NK-92 (cell line): ENCODE measurements around the gene PRUNE1.

Experiments
- DNase-seq: peaks from one replicate; lab custom pipeline; 2025; ENCODE audit not compliant: unreplicated experiment; lab: John Stamatoyannopoulos, UW

PRUNE1 gene, protein sequence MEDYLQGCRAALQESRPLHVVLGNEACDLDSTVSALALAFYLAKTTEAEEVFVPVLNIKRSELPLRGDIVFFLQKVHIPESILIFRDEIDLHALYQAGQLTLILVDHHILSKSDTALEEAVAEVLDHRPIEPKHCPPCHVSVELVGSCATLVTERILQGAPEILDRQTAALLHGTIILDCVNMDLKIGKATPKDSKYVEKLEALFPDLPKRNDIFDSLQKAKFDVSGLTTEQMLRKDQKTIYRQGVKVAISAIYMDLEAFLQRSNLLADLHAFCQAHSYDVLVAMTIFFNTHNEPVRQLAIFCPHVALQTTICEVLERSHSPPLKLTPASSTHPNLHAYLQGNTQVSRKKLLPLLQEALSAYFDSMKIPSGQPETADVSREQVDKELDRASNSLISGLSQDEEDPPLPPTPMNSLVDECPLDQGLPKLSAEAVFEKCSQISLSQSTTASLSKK

GRCh38 chr1:151008244-151009205 lies at the start of gene PRUNE1:
TSS of gene PRUNE1 (plus strand) at chr1:151008449. CDS start at chr1:151008633, 184 bp downstream.
- DNase-seq, result peak; percentile 47

DNA sequence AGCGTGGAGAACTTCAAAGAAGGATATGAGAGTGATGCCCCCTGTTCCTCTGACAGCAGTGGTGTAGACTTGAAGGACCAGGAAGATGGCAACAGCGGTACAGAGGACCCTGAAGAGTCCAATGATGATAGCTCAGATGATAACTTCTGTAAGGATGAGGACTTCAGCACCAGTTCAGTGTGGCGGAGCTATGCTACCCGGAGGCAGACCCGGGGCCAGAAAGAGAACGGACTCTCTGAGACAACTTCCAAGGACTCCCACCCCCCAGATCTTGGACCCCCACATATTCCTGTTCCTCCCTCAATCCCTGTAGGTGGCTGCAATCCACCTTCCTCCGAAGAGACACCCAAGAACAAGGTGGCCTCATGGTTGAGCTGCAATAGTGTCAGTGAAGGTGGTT lies 47.6 kb upstream of the PRUNE1 start:
- DNase-seq, result no peak

GRCh38 chr1:150961756-150962155 lies 46.5 kb upstream of the PRUNE1 start:
- DNase-seq, result no peak

DNA sequence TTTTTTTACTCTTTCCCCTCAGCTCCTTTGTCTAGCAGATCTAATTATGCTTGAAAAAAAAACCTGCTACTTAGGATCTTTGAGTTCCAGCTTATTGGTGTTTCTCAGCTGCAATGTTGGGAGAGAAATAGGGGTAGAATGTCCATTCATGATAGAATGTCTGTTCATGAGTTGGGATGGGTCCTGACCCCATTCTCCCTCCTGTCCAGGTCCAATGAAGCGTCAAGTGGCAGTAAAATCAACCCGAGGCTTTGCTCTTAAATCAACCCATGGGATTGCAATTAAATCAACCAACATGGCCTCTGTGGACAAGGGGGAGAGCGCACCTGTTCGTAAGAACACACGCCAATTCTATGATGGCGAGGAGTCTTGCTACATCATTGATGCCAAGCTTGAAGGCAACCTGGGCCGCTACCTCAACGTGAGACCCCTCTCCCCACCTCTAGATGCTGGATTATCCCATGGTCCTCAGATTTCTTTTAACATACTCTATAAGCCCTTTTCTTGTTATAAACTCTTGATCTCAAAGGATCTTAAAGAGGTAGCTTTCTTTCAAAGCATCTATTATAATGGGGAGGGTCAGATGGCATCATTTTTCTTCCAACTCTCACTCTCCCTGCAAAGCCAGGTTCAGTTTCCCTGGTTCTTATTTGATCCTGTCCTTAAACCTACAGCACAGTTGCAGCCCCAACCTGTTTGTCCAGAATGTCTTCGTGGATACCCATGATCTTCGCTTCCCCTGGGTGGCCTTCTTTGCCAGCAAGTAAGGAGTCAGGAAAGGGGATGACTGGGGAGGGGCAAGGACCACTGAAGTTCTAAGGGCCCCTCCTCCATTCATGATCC lies 44.7 kb upstream of the PRUNE1 start:
- no peak for DNase-seq

GRCh38 chr1:150964164-150964489 lies 44.1 kb upstream of the PRUNE1 start:
- no peak for DNase-seq

- DNase-seq, result no peak
Observed at GRCh38 chr1:150965605-150966004, 42.6 kb upstream of the PRUNE1 start.

GRCh38 chr1:150966011-150966410 lies 42.2 kb upstream of the PRUNE1 start:
- DNase-seq, result no peak

DNA sequence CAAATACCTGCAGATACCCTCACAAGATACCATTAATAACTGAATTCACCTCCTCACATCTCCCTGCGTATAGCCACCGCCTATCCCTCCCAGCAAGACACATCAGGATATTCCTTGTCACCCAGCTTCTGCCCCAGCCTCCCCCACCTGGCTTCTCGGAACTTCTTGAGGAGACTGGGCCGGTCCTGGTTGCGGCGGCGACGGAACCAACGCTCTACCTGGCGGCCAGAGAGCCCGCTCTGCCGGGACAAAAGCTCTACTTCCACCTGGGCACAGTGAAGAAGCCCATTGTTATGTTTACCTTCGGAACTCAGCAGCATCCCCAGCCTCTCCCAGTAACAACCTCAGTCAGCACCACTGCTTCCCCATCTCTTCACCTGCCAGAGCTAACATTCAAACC lies 40.3 kb upstream of the PRUNE1 start:
- no peak for DNase-seq

GRCh38 chr1:150968491-150968890 lies 39.8 kb upstream of the PRUNE1 start:
- DNase-seq, result no peak

GRCh38 chr1:150969626-150970025 lies 38.6 kb upstream of the PRUNE1 start:
- DNase-seq, result no peak

- DNase-seq, result no peak
Observed at GRCh38 chr1:150970808-150971582, 37.3 kb upstream of the PRUNE1 start.

DNA sequence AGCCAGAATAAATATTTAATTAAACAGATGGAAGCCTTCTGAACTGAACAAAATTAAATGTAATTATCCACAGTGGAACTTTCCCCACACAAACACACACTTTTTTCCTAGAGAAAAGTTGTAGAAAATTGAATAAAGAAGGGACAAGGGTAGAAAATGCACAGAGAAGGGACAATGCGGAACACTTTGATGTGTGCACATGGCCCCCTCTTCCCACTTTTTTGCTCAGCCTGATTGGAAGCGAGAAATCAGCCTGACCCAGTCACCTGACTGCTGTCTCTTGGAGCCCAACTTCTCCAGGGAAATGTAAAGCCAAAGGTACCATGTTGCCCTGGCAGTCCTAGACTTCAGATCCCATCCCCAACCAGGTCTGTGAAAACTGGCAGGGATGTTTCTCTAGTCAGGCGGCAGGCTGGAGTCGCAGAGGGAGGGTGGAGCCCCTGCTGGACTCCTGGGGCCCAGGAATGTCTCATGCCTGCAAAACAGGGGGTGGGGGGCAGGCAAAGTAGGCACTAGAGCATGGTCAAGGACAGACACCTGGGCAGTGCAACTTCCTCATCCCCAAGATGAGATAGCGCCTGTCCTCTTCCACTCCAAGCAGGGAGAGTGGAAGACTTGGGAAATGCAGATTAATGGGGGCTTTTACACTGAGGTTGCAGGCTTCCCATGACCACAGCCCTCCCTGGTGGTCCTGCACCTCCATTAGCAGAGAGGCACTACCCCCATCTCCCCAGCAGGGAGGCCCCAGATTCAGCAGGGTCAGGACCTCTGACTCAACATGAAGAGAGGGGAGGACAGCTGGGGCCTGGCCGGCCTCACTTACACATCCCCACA lies 36.4 kb upstream of the PRUNE1 start:
- DNase-seq, result no peak

DNA sequence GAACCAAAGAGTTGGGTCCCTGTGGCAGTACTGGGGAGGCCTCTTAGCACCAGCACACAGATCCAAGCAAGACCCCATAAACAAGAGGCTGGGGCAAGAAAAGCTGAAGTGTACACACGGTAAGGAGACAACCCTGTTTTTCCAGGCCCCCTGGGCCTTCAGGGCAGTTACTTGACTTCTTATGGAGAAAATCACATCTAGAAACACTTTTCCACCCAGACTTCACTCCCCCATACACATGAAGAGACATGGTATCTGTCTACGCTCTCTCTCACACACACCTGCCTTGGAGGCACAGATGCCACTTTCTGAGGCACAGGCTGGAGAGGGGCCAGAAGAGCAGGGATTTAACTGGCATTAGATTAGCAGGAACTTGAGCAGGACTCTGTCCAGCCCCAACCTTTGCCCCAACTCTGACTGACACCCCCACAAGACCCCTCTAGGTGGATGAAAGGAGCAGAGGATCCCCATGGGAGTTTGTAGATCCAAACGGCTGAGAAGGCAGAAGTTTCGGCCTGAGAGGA lies 35.8 kb upstream of the PRUNE1 start:
- DNase-seq, result no peak

GRCh38 chr1:150973258-150973835 lies 34.9 kb upstream of the PRUNE1 start:
- no peak for DNase-seq

DNA sequence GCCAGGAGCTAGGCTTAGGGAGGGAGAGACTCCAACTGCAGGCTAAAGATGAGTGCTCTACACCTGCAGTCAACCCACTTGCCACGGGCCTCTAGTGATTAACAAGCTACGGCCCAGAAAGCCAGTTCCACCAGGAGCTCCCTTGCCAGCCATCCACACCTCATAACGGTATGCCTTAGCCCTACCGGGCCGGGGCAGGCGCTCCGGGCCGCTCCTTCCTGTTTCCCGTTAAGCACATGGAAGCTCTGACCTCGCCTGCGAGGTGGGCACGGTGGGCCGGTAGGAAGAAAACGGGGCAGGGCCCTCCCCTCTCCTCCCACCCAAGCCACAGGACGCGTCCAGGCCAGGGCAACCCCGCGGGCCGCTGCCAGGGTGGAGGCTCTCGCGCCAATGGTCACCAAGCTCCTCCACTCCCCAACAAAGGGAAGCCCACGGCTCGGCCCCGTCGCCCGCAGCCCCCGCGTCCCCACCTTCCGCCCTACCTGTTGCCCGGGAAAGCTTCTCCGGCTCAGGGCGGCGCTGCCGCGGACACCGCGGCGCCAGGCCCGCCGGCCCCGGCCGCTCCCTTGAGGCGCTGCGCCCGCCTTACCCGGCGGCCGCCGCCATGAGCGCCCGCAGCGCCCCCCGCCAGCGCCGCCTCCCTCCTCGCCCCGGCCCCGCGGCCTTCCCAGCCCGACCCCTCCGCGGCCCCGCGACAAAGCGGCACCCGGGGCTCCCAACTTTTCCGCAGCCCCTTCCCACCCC lies 34.2 kb upstream of the PRUNE1 start:
- no peak for DNase-seq

- DNase-seq, result no peak
Observed at GRCh38 chr1:150974580-150975478, 33.4 kb upstream of the PRUNE1 start, which contains the start of gene CERS2. TSS of gene CERS2 (minus strand) at chr1:150974835. CDS start at chr1:150969090, 5,745 bp downstream.

GRCh38 chr1:150976401-150976821 lies 31.8 kb upstream of the PRUNE1 start:
- DNase-seq, result no peak
